HG02610 (cell line): ENCODE data around the gene SUPT3H.
A peak's percentile ranks its signal among the peaks of the same experiment; 100 is the strongest.

ENCODE experiments used
- ATAC-seq: cut with Tn5 transposase; IDR thresholded peaks from one replicate; pipeline ENCODE4 v1.9.1; 2021; ENCODE audit warnings: mild to moderate bottlenecking, moderate library complexity; ENCODE audit not compliant: unreplicated experiment

SUPT3H gene

GRCh38 chr6:44854712-44855443, 522.9 kb downstream of the SUPT3H start:
- ATAC-seq, result no peak

GRCh38 chr6:44851176-44851575, 526.6 kb downstream of the SUPT3H start:
- no peak for ATAC-seq

GRCh38 chr6:44850312-44850711, 527.4 kb downstream of the SUPT3H start:
- no peak for ATAC-seq

GRCh38 chr6:44849806-44850205, 527.9 kb downstream of the SUPT3H start:
- ATAC-seq, result no peak

- ATAC-seq, result no peak
Measured at GRCh38 chr6:44843734-44844133, 534.0 kb downstream of the SUPT3H start.

- no peak for ATAC-seq
Measured at GRCh38 chr6:44842616-44843015, 535.1 kb downstream of the SUPT3H start.

- no peak for ATAC-seq
Measured at GRCh38 chr6:44841829-44842228, 535.9 kb downstream of the SUPT3H start.

GRCh38 chr6:44837741-44838140, 540.0 kb downstream of the SUPT3H start:
- ATAC-seq, result no peak

- no peak for ATAC-seq
Measured at GRCh38 chr6:44837255-44837654, 540.5 kb downstream of the SUPT3H start.

GRCh38 chr6:44833248-44833647, 544.5 kb downstream of the SUPT3H start:
- ATAC-seq, result peak; percentile 79

GRCh38 chr6:44831002-44831610, 546.6 kb downstream of the SUPT3H start:
- no peak for ATAC-seq

- ATAC-seq, result peak; percentile 52
Measured at GRCh38 chr6:44829836-44830235, 547.9 kb downstream of the SUPT3H start.

- ATAC-seq, result no peak
Measured at GRCh38 chr6:44828780-44829179, 549.0 kb downstream of the SUPT3H start.

- ATAC-seq, result no peak
Measured at GRCh38 chr6:44826025-44826676, 551.6 kb downstream of the SUPT3H start.

GRCh38 chr6:44825273-44825672, 552.5 kb downstream of the SUPT3H start:
- ATAC-seq, result no peak

GRCh38 chr6:44824567-44824966, 553.2 kb downstream of the SUPT3H start:
- ATAC-seq, result no peak

GRCh38 chr6:44820759-44821158, 557.0 kb downstream of the SUPT3H start:
- no peak for ATAC-seq

- ATAC-seq, result no peak
Measured at GRCh38 chr6:44820321-44820720, 557.4 kb downstream of the SUPT3H start.

GRCh38 chr6:44811456-44811855, 566.3 kb downstream of the SUPT3H start:
- no peak for ATAC-seq

- no peak for ATAC-seq
Measured at GRCh38 chr6:44809258-44809657, 568.5 kb downstream of the SUPT3H start.

- no peak for ATAC-seq
Measured at GRCh38 chr6:44808148-44808547, 569.6 kb downstream of the SUPT3H start.

GRCh38 chr6:44806656-44807055, 571.1 kb downstream of the SUPT3H start:
- ATAC-seq, result no peak
